ENCODE data around the gene PNPLA6.

Gene PNPLA6

GRCh38 chr19:7535047-7535997 lies at the start of gene PNPLA6:
Gene PNPLA6 (plus strand): TSS chr19:7535717. CDS start chr19:7535789, 72 bp downstream.
- peak; percentile 99 for DNase-seq (ENCODE audit: low spot score)

- DNase-seq (ENCODE audit: low spot score), result no peak
Measured at GRCh38 chr19:7486923-7487322, 48.6 kb upstream of the PNPLA6 start.

- DNase-seq (ENCODE audit: low spot score), result peak; percentile 99
Measured at GRCh38 chr19:7488736-7489353, 46.7 kb upstream of the PNPLA6 start, which contains the start of gene PEX11G. Gene PEX11G (minus strand): TSS chr19:7489035. CDS start chr19:7489010, 25 bp downstream.

DNA sequence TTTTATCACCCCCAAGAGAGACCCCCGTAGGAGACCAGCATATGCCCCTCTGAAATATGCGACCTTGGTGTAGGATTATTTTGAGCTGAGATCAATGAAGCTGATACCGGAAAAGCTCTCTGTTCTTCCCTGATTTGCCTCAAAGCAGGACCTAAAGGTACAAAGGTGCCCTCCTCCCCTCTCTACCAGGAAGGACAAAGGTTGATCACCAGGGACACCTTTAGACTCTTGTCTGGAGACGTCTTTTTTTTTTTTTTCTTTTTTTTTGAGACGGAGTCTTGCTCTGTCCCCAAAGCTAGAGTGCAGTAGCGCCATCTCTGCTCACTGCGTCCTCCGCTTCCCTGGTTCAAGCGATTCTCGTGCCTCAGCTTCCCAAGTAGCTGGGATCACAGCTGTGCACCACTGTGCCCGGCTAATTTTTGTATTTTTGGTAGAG lies 45.9 kb upstream of the PNPLA6 start:
- DNase-seq (ENCODE audit: low spot score), result no peak

- no peak for DNase-seq (ENCODE audit: low spot score)
Measured at GRCh38 chr19:7492142-7492541, 43.4 kb upstream of the PNPLA6 start.

DNA sequence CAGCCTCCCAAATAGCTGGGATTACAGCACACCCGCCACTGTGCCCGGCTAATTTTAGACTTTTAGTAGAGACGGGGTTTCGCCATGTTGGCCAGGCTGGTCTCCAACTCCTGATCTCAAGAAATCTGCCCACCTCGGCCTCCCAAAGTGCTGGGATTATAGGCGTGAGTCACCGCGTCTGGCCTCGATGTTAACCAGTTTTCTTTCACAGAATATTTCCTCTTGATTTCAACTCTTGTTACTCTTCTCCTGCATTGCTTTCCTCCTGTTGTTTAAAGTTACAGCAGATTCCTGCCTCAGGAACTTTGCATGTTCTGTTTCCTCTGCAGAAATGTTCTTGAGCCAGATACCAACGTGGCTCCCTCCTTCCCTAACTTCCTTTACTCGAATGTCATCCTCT lies 43.0 kb upstream of the PNPLA6 start:
- no peak for DNase-seq (ENCODE audit: low spot score)

DNA sequence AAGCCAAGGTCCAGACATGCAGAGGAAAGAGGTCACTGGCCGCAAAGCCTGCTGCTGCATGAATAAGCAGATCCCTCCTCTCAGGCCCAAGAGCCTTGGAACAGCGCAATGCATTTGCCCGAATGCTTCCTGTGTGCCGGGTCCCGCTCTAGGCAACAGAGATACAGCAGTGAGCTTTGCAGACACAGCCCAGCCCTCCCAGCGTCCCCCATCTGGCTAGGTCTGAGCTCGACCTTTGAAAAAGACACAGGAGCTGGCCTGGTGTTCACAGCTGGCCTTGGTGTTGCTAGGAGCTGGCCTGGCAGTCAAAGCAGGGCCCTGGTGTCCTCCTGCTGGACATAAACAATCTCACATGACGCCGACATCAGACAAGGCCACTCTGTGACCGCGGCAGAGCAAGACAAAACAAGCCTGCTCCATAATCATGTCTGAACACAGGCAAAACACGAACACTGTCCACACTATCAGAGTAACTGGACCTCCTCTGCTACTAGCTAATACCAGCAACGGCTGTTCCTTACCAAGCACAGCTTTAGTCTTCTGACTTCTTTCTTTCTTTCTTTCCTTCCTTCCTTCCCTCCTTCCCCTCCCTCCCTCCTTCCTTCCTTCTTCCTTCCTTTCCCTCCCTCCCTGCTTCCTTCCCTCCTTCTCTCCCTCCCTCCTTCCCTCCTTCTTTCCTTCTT lies 41.0 kb upstream of the PNPLA6 start:
- peak; percentile 64 for DNase-seq (ENCODE audit: low spot score)

DNA sequence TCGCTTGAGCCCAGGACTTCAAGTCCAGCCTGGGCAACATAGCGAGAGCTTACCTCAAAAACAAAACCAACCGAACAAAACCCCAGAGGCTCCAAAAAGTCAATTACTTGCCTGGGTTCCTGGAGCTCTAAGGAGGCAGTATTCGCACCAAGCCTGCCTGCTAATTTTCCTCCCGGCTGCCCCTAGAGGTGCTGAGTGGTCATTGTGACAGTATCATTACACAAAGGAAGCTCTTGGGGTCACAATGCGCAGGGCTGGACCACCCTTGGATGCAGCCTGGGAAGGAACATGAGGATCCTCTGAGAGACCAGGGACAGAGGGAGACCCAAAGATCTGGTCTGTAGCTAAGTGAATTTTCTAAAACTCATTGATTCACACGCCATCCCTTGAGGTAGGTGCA lies 38.2 kb upstream of the PNPLA6 start:
- no peak for DNase-seq (ENCODE audit: low spot score)

DNA sequence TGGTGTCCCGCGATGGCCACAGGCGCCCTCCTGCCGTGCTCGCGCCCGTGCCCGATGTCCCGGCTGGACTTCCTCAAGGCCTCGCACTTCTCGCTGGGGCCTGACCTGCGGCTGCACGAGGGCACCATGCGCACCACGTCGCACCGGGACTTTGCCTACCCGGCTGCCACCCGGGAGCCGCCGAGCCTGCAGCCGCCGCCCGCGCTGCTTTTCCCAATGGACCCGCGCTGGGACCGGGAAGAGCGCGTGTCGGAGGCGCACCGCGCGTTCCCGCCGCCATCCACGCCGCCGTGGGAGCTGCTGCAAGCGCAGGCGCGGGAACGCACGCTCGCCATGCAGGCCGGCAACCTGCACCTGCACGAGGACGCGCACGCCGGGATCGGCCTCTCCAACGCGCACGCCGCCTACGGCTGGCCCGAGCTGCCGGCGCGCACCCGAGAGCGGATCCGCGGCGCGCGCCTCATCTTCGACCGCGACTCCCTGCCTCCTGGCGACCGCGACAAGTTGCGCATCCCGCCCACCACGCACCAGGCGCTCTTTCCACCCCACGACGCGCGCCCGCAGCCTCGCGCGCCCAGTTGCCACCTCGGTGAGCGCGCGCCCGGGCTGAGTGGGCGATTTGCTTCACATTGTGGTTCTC lies 34.6 kb upstream of the PNPLA6 start:
- DNase-seq (ENCODE audit: low spot score), result peak; percentile 63

GRCh38 chr19:7502552-7502951 lies 33.0 kb upstream of the PNPLA6 start:
- DNase-seq (ENCODE audit: low spot score), result no peak

- DNase-seq (ENCODE audit: low spot score), result no peak
Measured at GRCh38 chr19:7504684-7505083, 30.8 kb upstream of the PNPLA6 start.

- no peak for DNase-seq (ENCODE audit: low spot score)
Measured at GRCh38 chr19:7505288-7505681, 30.2 kb upstream of the PNPLA6 start.

DNA sequence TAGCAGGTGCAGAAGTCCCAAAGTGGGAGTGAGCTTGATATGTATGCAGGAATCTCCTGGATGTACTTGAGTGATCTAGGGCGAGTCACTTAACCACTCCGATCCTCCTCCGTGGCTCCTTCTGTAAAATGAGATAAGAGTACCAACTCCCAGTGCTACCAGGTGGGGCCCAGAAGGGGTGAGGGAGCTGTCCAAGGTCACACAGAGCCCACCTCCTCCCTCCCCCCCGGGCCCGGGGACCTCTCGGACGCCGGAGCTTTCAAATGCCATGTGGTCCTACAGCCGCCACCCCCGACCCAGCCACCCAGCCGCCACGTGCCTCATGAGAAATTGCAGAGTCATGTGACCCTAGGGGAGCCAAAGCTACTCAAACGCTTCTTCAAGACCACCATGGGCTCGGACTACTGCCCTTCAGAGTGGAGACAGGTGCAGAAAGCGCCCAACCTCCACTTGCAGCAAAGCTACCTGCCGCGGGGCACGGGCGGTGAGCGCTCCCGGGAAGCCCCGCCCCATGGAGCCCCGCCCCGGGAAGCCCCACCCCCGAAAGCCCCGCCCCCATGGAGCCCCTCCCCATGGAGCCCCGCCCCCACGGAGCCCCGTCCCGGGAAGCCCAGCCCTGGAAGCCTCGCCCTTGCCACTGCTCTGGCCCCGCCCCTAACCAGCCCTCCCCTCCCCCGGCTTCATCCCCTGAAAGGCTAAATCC lies 29.7 kb upstream of the PNPLA6 start:
- peak; percentile 64 for DNase-seq (ENCODE audit: low spot score)

GRCh38 chr19:7506385-7507328 lies 28.9 kb upstream of the PNPLA6 start:
- DNase-seq (ENCODE audit: low spot score), result peak; percentile 75

GRCh38 chr19:7507884-7508283 lies 27.6 kb upstream of the PNPLA6 start:
- DNase-seq (ENCODE audit: low spot score), result peak; percentile 92

DNA sequence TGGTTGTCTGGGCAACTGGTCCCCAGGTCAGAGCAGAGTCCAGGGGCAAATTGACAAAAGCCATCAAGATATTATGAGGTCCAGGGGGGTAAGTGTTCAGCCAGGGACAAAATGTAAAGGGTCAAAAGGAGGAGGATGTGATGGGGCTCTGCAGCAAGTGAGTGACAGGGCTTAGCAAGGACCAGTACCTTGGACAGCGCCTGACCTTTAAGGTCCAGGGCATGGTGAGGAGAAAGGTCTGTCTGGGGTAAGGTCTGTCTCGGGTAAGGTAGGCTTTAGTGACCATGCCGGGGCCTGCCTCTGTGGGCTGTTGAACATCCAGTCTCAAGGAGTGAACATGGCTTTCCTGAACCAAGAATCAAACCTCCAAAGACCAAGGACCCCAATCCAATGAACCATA lies 25.9 kb upstream of the PNPLA6 start:
- DNase-seq (ENCODE audit: low spot score), result no peak

GRCh38 chr19:7512400-7512851 lies 23.1 kb upstream of the PNPLA6 start:
- no peak for DNase-seq (ENCODE audit: low spot score)

DNA sequence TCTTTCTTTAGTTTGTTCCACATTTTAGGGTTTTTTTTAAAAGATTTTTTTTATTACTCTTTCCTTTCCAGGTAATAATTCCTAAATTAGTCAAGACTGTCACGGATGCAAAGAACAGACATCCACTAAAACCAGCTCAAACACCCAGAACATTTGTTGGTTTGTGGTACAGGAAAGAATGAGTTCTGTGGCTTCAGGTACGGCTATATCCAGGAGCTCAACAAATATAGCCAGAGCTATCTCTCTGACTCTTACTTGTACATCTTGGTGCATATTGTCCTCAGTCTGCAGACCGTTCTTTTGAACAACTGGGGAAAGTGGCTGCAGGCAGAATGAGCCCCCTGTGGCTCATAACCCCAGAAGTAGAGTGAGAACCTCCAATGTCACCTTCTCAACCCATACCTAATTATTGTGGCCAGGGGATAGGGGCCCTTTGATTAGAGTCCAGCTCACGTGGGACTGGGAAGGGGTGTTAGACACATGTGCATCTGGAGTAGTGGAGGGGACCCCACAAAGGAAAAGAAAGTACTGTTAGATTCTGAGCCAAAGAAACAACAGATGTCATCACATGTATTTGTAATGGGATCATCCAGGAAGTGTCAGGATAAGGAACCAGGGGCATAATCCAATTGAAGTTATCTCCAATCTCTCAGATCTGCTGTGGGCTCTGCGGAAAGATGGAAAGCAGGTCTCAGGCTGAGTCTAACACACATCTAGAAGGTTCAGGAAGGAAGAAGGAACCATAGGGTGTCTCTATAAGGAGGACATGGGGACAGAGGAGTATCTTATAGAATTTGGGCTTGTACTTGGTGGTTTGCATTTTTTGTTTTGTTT lies 21.5 kb upstream of the PNPLA6 start:
- no peak for DNase-seq (ENCODE audit: low spot score)

GRCh38 chr19:7515110-7515644 lies 20.3 kb upstream of the PNPLA6 start:
- peak; percentile 77 for DNase-seq (ENCODE audit: low spot score)

Data from AG08396 (cell line).